WTC11 (cell line): ENCODE measurements around the gene GPC2. TPM values are rescaled to one million over a fixed set of nuclear protein-coding genes. Genes with fewer than 3 reads are reported as not detected.

Source experiments
- ATAC-seq: fragments of 200-7000 bp; cut with Tn5 transposase; 2 replicates; pipeline ENCODE4 v1.10.0; 2021; ENCODE audit warnings: mild to moderate bottlenecking, moderate library complexity
- CTCF ChIA-PET: fragments of 300-600 bp; sonication (Branson Sonifier 250); formaldehyde crosslinking; loops from one replicate; lab custom pipeline; 2021; ENCODE audit warnings: antibody characterized with exemption; lab: Charles Lee
- POLR2A ChIA-PET: fragments of 350-600 bp; sonication (Branson Sonifier 250); formaldehyde crosslinking; loops from one replicate; lab custom pipeline; 2021; ENCODE audit warnings: antibody characterized with exemption; lab: Charles Lee
- DNase-seq: peaks from one replicate; pipeline ENCODE4 v3.0.0; 2021; ENCODE audit warnings: low spot score
- H3K27ac Mint-ChIP-seq: 2 replicates; pipeline ENCODE4 v1.8.0; 2021; ENCODE audit warnings: mixed read lengths
- H3K27me3 Mint-ChIP-seq: 2 replicates; pipeline ENCODE4 v1.8.0; 2021; ENCODE audit warnings: low read depth, mild to moderate bottlenecking, moderate library complexity, mixed read lengths
- H3K36me3 Mint-ChIP-seq: 2 replicates; pipeline ENCODE4 v1.8.0; 2021; ENCODE audit warnings: mixed read lengths
- H3K4me1 Mint-ChIP-seq: 2 replicates; pipeline ENCODE4 v1.8.0; 2022; ENCODE audit warnings: mixed read lengths
- H3K4me3 Mint-ChIP-seq: 2 replicates; pipeline ENCODE4 v1.8.0; 2021; ENCODE audit warnings: mild to moderate bottlenecking, moderate library complexity, mixed read lengths
- H3K9me3 Mint-ChIP-seq: 2 replicates; pipeline ENCODE4 v1.8.0; 2021; ENCODE audit warnings: mixed read lengths
- CBFB ChIP-seq: sonication (generic); formaldehyde crosslinking; IDR thresholded peaks from 2 replicates; pipeline ENCODE4 v1.8.1; 2022; ENCODE audit warnings: mild to moderate bottlenecking, low read depth, missing genetic modification reagents
- CREM ChIP-seq: sonication (generic); formaldehyde crosslinking; IDR thresholded peaks from 2 replicates; pipeline ENCODE4 v1.8.1; 2022; ENCODE audit warnings: mild to moderate bottlenecking, missing genetic modification reagents, moderate library complexity
- FOXK1 ChIP-seq: sonication (generic); formaldehyde crosslinking; IDR thresholded peaks from 2 replicates; pipeline ENCODE4 v1.8.0; 2022; ENCODE audit warnings: mild to moderate bottlenecking, moderate library complexity, missing genetic modification reagents
- GABPB1 ChIP-seq: sonication (generic); formaldehyde crosslinking; IDR thresholded peaks from 2 replicates; pipeline ENCODE4 v1.8.1; 2023; ENCODE audit warnings: mild to moderate bottlenecking, missing genetic modification reagents
- JUN ChIP-seq: sonication (generic); formaldehyde crosslinking; IDR thresholded peaks from 2 replicates; pipeline ENCODE4 v1.8.0; 2023; ENCODE audit warnings: mild to moderate bottlenecking, missing genetic modification reagents
- NFATC4 ChIP-seq: fragments of 250-450 bp; sonication (Bioruptor Pico); IDR thresholded peaks from 2 replicates; pipeline ENCODE4 v1.9.0; 2021; ENCODE audit warnings: mild to moderate bottlenecking
- NR3C1 ChIP-seq: sonication (generic); formaldehyde crosslinking; conservative IDR thresholded peaks from 2 replicates; pipeline ENCODE4 v1.8.1; 2023; ENCODE audit warnings: low read depth, mild to moderate bottlenecking, missing genetic modification reagents
- PRRX2 ChIP-seq: fragments of 250-450 bp; sonication (Bioruptor Pico); IDR thresholded peaks from 2 replicates; pipeline ENCODE4 v1.8.0; 2021; ENCODE audit warnings: mild to moderate bottlenecking
- RELA ChIP-seq: sonication (generic); formaldehyde crosslinking; IDR thresholded peaks from 2 replicates; pipeline ENCODE4 v1.8.1; 2022; ENCODE audit warnings: missing genetic modification reagents, mild to moderate bottlenecking, borderline replicate concordance
- ZNF263 ChIP-seq: sonication (generic); formaldehyde crosslinking; IDR thresholded peaks from 2 replicates; pipeline ENCODE4 v1.8.1; 2022; ENCODE audit warnings: low read depth, mild to moderate bottlenecking, moderate library complexity, missing genetic modification reagents
- ZNF423 ChIP-seq: fragments of 250-450 bp; sonication (Bioruptor Pico); IDR thresholded peaks from 2 replicates; pipeline ENCODE4 v2.1.2; 2022; ENCODE audit warnings: mild to moderate bottlenecking, moderate library complexity
- ZNF671 ChIP-seq: fragments of 250-450 bp; sonication (Bioruptor Pico); IDR thresholded peaks from 2 replicates; pipeline ENCODE4 v1.8.0; 2021; ENCODE audit warnings: mild to moderate bottlenecking
- total RNA-seq: library from RNA; stranded (reverse); gene quantifications from 3 replicates; pipeline ENCODE4 v1.2.3, GENCODE V29; 2021
- TF ChIP-seq, protein P1 (sequence below): fragments of 250-450 bp; sonication (Bioruptor Pico); IDR thresholded peaks from 2 replicates; pipeline ENCODE4 v1.9.0; 2021; ENCODE audit warnings: moderate library complexity, mild to moderate bottlenecking, inconsistent platforms, borderline replicate concordance
- TF ChIP-seq, protein P2 (sequence below): sonication (generic); formaldehyde crosslinking; IDR thresholded peaks from 2 replicates; pipeline ENCODE4 v1.8.1; 2022; ENCODE audit warnings: mild to moderate bottlenecking, missing genetic modification reagents, moderate library complexity, borderline replicate concordance
- TF ChIP-seq, protein P3 (sequence below): sonication (generic); formaldehyde crosslinking; conservative IDR thresholded peaks from 2 replicates; pipeline ENCODE4 v1.8.1; 2022; ENCODE audit warnings: mild to moderate bottlenecking, missing genetic modification reagents
- TF ChIP-seq, protein P4 (sequence below): sonication (generic); formaldehyde crosslinking; conservative IDR thresholded peaks from 2 replicates; pipeline ENCODE4 v1.8.1; 2023; ENCODE audit warnings: mild to moderate bottlenecking, low read depth, missing genetic modification reagents, moderate library complexity
- TF ChIP-seq, protein P5 (sequence below): sonication (generic); formaldehyde crosslinking; IDR thresholded peaks from 2 replicates; pipeline ENCODE4 v1.8.1; 2022; ENCODE audit warnings: mild to moderate bottlenecking, moderate library complexity, missing genetic modification reagents
- TF ChIP-seq, protein P6 (sequence below): sonication (generic); formaldehyde crosslinking; IDR thresholded peaks from 2 replicates; pipeline ENCODE4 v1.8.1; 2023; ENCODE audit warnings: mild to moderate bottlenecking, missing genetic modification reagents, moderate library complexity
- TF ChIP-seq, protein P7 (sequence below): sonication (generic); formaldehyde crosslinking; IDR thresholded peaks from 2 replicates; pipeline ENCODE4 v1.8.1; 2023; ENCODE audit warnings: mild to moderate bottlenecking, missing genetic modification reagents

The GPC2 gene
- total RNA-seq, 1 experiment from 2014 or later, result 52.1 TPM

DNA sequence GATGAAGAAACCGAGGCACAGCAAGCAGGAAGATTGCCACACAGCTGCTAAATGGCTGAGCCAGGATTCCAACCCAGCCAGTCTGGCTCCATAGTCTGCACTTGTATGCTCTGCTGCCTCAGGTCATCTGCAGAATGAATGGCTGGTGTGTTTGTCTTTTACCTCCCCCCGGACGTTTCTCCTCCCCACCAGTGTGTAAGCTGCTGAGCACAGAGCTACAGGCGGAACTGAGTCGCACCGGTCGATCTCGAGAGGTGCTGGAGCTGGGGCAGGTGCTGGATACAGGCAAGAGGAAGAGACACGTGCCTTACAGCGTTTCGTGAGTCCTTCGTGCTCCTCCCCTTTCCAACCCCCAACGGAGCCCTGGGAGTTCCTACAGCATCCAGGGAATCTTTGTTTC is 55.1 kb downstream of the GPC2 start:
- CTCF ChIA-PET, result interaction anchor here (1.5 kb wide), 1 partner anchor 9 kb away, joined by 9 read pairs; no protein-coding TSS in a partner anchor
- TF ChIP-seq GABPB1 (CRISPR knock-in tag) (peak; percentile 49), PRRX2 (CRISPR knock-in tag) (no peak), ZNF263 (CRISPR knock-in tag) (no peak), ZNF423 (CRISPR knock-in tag) (no peak), JUN (CRISPR knock-in tag) (no peak)
- TF ChIP-seq, protein P1, sequence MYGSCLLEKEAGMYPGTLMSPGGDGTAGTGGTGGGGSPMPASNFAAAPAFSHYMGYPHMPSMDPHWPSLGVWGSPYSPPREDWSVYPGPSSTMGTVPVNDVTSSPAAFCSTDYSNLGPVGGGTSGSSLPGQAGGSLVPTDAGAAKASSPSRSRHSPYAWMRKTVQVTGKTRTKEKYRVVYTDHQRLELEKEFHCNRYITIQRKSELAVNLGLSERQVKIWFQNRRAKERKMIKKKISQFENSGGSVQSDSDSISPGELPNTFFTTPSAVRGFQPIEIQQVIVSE (CRISPR knock-in tag), result no peak
- TF ChIP-seq, protein P2, sequence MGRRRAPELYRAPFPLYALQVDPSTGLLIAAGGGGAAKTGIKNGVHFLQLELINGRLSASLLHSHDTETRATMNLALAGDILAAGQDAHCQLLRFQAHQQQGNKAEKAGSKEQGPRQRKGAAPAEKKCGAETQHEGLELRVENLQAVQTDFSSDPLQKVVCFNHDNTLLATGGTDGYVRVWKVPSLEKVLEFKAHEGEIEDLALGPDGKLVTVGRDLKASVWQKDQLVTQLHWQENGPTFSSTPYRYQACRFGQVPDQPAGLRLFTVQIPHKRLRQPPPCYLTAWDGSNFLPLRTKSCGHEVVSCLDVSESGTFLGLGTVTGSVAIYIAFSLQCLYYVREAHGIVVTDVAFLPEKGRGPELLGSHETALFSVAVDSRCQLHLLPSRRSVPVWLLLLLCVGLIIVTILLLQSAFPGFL (CRISPR knock-in tag), result no peak
- TF ChIP-seq, protein P3, sequence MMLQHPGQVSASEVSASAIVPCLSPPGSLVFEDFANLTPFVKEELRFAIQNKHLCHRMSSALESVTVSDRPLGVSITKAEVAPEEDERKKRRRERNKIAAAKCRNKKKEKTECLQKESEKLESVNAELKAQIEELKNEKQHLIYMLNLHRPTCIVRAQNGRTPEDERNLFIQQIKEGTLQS, result no peak
- H3K27me3 Mint-ChIP-seq, result no peaks in the 10 kb centered on the region
- H3K27ac Mint-ChIP-seq, result no peak overlapping the region
- ATAC-seq, result no peak
- no peak for DNase-seq
- peaks cover 22% of the 10 kb centered on the region for H3K4me1 Mint-ChIP-seq
- no peaks in the 10 kb centered on the region for H3K9me3 Mint-ChIP-seq
- POLR2A ChIA-PET, result interaction anchor here (0.6 kb wide), 1 partner anchor 743 kb away, joined by 3 read pairs; no protein-coding TSS in a partner anchor
- H3K4me3 Mint-ChIP-seq, result no peak overlapping the region
- H3K36me3 Mint-ChIP-seq, result peaks cover 2% of the 10 kb centered on the region; the same call in 1 of the 2 replicates

DNA sequence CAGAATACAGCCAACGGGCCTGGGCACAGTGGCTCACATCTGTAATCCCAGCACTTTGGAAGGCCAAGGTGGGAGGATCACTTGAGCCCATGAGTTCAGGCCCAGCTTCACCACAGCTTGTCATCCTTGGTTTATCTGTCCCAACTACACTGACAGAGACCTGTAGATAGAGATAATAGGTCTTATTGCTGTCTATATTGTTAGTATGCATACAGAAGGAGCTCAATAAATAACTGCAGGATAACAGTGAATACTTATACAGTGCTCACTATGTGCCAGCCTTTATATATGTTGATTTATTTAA is 56.5 kb downstream of the GPC2 start:
- no peaks in the 10 kb centered on the region for H3K27me3 Mint-ChIP-seq

More for the DNA sequence above, 56.5 kb downstream of the GPC2 start:
- Mint-ChIP-seq H3K36me3 (peaks cover 2% of the 10 kb centered on the region; the same call in 1 of the 2 replicates), H3K9me3 (no peaks in the 10 kb centered on the region), H3K27ac (peak overlapping the region; percentile 67)
- no peak for ATAC-seq
- CTCF ChIA-PET, result interaction anchor here (1.6 kb wide), 1 partner anchor 10 kb away, joined by 8 read pairs; no protein-coding TSS in a partner anchor
- TF ChIP-seq CBFB (CRISPR knock-in tag) (no peak), RELA (CRISPR knock-in tag) (no peak), NR3C1 (CRISPR knock-in tag) (no peak), CREM (no peak), NFATC4 (no peak), ZNF671 (CRISPR knock-in tag) (no peak), FOXK1 (CRISPR knock-in tag) (no peak)
- TF ChIP-seq, protein P4, sequence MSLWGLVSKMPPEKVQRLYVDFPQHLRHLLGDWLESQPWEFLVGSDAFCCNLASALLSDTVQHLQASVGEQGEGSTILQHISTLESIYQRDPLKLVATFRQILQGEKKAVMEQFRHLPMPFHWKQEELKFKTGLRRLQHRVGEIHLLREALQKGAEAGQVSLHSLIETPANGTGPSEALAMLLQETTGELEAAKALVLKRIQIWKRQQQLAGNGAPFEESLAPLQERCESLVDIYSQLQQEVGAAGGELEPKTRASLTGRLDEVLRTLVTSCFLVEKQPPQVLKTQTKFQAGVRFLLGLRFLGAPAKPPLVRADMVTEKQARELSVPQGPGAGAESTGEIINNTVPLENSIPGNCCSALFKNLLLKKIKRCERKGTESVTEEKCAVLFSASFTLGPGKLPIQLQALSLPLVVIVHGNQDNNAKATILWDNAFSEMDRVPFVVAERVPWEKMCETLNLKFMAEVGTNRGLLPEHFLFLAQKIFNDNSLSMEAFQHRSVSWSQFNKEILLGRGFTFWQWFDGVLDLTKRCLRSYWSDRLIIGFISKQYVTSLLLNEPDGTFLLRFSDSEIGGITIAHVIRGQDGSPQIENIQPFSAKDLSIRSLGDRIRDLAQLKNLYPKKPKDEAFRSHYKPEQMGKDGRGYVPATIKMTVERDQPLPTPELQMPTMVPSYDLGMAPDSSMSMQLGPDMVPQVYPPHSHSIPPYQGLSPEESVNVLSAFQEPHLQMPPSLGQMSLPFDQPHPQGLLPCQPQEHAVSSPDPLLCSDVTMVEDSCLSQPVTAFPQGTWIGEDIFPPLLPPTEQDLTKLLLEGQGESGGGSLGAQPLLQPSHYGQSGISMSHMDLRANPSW (CRISPR knock-in tag), result no peak
- TF ChIP-seq, protein P5, sequence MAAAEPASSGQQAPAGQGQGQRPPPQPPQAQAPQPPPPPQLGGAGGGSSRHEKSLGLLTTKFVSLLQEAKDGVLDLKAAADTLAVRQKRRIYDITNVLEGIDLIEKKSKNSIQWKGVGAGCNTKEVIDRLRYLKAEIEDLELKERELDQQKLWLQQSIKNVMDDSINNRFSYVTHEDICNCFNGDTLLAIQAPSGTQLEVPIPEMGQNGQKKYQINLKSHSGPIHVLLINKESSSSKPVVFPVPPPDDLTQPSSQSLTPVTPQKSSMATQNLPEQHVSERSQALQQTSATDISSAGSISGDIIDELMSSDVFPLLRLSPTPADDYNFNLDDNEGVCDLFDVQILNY (CRISPR knock-in tag), result no peak
- TF ChIP-seq, protein P1 (CRISPR knock-in tag), result no peak
- TF ChIP-seq, protein P6, sequence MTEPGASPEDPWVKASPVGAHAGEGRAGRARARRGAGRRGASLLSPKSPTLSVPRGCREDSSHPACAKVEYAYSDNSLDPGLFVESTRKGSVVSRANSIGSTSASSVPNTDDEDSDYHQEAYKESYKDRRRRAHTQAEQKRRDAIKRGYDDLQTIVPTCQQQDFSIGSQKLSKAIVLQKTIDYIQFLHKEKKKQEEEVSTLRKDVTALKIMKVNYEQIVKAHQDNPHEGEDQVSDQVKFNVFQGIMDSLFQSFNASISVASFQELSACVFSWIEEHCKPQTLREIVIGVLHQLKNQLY (CRISPR knock-in tag), result no peak
- TF ChIP-seq, protein P7, sequence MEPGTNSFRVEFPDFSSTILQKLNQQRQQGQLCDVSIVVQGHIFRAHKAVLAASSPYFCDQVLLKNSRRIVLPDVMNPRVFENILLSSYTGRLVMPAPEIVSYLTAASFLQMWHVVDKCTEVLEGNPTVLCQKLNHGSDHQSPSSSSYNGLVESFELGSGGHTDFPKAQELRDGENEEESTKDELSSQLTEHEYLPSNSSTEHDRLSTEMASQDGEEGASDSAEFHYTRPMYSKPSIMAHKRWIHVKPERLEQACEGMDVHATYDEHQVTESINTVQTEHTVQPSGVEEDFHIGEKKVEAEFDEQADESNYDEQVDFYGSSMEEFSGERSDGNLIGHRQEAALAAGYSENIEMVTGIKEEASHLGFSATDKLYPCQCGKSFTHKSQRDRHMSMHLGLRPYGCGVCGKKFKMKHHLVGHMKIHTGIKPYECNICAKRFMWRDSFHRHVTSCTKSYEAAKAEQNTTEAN (CRISPR knock-in tag), result no peak
- TF ChIP-seq, all 79 proteins: peak for 0
- no peak for DNase-seq
- H3K4me1 Mint-ChIP-seq, result peaks cover 22% of the 10 kb centered on the region
- peak overlapping the region; percentile 98 for H3K4me3 Mint-ChIP-seq
- POLR2A ChIA-PET, result interaction anchor here (1.8 kb wide), 1 partner anchor 19 kb away, joined by 9 read pairs; the partner anchor contains the start of genes AP4M1 and MCM7
